HEK293T (cell line): ENCODE results near the gene ACP4.

ENCODE experiments used
- BHLHE40 ChIP-seq: fragments of 450-650 bp; IDR thresholded peaks from 2 replicates; pipeline ENCODE4 v1.6.1; 2016; ENCODE audit warnings: mild to moderate bottlenecking, moderate library complexity, borderline replicate concordance
- ELF4 ChIP-seq: fragments of 450-650 bp; IDR thresholded peaks from 2 replicates; pipeline ENCODE4 v1.6.1; 2017; ENCODE audit warnings: antibody characterized with exemption
- FOXK2 ChIP-seq: fragments of 450-650 bp; IDR thresholded peaks from 2 replicates; pipeline ENCODE4 v1.6.1; 2016; ENCODE audit warnings: mild to moderate bottlenecking
- HDGF ChIP-seq: fragments of 450-650 bp; IDR thresholded peaks from 2 replicates; pipeline ENCODE4 v1.6.1; 2017; ENCODE audit warnings: antibody characterized with exemption, borderline replicate concordance
- PKNOX1 ChIP-seq: fragments of 450-650 bp; IDR thresholded peaks from 2 replicates; pipeline ENCODE4 v1.6.1; 2016
- SP1 ChIP-seq: fragments of 450-650 bp; IDR thresholded peaks from 2 replicates; pipeline ENCODE4 v1.6.1; 2017
- TARDBP ChIP-seq: fragments of 450-650 bp; IDR thresholded peaks from 2 replicates; pipeline ENCODE4 v1.6.1; 2016
- ZNF384 ChIP-seq: fragments of 450-650 bp; IDR thresholded peaks from 2 replicates; pipeline ENCODE4 v1.6.1; 2016

GRCh38 chr19:50821622-50822021 lies 31.4 kb downstream of the ACP4 start:
- TF ChIP-seq SP1 (no peak), PKNOX1 (no peak), FOXK2 (no peak), HDGF (no peak), TARDBP (no peak), ZNF384 (no peak), ELF4 (no peak), BHLHE40 (no peak)
